NCI-H2081 treated with DMSO at 0.1 percent for 48 hours (cell line): ENCODE data around the gene PCBP3.
"Not testable (repeated sequence)": the region's sequence is repeated elsewhere in the genome, so short reads cannot be mapped to it uniquely, and the experiment has no call there.

Source experiments
- DNase-seq: peaks from one replicate; lab custom pipeline; 2025; lab: John Stamatoyannopoulos, UW

The PCBP3 gene

DNA sequence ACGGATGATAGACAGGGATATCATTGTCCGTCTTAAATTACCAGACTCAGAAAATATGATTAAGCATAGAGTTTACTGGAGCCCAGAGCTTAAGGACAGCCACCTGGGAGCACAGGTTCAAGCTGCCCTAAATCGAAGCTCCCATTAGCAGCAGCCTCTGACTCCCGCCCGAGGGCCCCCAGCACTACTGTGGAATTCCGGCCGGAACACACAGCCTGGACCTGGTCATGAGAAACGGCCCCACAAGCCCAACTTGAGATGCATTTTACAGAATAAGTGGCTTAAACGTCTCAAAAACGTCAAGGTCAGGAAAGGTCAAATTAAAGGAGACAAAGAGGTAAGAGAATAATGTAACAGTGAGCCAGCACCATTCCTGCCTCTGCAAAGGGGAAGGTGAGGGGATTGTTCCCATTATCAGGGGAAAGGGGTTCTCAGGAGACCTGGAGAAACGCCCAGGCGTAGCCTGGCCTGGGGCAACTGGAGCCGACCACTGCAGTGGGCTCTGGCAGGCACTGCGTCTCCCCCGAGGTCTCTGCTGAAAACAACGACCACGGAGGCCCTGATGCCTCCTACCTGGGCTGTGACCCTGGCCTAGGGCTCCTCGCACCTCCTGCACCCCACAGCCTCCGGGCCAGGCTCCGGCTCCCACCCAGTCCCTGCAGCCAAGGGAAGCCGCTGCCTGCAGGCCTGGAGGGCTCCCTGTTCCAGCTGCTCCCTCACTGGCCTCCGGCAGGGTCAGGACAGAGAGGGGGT lies 326.6 kb downstream of the PCBP3 start:
- no peak for DNase-seq

- DNase-seq = no peak
These were observed 327.4 kb downstream of the PCBP3 start for GRCh38 chr21:45970674-45971615.

DNA sequence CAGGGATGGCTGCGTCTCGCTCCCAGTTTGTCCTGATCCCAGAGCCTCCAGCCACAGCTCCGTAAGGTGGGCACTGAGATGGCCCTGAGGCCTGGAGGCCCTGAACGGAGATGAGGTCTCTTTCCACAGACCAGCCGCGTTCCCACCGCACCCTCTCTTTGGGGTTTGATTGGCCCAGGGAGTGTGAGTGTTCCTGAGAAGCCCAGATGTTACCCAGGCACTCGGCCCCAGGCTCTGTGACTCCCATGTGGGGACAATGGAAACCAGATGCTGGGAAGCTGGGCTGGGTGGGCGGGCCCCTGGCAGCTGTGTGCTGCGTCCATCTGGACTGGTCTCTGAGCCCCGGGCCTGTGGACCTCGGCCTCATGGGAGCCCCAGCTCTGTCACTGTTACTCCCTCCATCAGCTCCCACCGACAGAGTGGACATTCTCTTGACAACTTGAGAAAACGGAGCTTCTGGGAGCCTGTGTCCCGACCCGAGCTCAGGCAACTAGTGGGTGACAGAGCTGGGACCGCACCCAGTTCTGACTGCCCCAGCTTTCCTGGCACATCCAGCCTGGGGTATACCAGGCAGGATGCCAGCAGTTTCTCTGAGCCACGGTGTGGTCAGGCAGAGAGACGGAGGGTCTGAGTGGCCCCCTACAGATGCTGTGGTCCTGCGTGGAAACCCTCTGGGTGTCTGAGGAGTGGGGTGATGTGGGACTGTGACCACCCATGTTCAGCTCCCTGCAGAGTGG lies 328.3 kb downstream of the PCBP3 start:
- DNase-seq = no peak

DNA sequence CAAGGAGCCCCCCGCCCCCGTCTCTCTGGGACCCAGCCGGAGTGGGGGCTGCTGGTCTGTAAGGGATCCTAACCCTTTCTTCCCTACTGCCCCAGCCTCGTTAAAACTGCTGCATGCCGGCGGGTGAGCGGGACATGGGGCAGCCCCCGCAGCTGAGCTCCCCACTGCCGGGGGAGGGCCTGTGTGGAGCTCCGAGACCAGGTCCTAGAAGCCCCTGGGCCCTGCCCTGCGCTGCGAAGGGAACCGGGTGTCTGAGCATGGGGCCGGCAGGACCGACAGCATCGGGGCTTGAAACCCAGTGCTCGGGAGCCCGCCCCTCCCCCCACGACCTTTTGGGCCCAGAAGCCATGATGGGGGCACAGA lies 328.8 kb downstream of the PCBP3 start:
- no peak for DNase-seq

DNA sequence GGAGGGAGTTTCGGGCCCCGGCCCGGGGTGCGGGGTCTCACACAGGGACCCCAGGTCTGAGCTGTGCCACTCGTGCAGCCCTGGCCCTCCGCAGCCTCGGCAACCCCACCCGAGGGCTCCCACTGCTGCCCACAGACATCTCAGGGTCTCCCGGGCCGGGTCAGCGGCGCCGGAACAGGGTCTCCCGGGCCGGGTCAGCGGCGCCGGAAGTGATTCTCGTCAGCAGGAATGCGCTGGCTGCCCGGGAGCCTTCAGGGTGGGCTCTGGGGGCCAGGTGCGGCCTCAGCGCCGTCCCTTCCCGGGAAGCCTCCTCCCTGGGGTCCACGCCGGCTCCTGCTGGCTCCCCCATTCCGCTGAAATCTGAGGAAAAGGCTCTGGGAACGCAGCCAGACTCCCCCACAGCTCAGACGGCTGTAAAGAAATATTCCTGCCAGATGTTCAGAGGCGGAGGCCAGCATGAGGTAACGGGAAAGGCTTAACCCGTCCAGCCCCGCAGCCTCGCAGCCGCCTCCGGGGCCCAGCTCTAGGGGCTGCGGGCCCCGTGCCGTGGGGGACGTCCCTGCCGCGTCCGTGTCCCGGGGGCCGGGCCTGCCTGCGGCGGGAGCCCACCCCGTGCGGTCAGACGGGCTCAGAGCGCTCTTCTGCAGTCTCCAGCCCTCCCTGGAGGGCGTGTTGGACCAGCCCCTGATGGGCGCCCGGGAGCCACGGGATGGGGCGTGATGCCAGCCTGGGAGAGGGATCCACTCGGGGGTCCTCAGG lies 329.4 kb downstream of the PCBP3 start:
- no peak for DNase-seq

DNA sequence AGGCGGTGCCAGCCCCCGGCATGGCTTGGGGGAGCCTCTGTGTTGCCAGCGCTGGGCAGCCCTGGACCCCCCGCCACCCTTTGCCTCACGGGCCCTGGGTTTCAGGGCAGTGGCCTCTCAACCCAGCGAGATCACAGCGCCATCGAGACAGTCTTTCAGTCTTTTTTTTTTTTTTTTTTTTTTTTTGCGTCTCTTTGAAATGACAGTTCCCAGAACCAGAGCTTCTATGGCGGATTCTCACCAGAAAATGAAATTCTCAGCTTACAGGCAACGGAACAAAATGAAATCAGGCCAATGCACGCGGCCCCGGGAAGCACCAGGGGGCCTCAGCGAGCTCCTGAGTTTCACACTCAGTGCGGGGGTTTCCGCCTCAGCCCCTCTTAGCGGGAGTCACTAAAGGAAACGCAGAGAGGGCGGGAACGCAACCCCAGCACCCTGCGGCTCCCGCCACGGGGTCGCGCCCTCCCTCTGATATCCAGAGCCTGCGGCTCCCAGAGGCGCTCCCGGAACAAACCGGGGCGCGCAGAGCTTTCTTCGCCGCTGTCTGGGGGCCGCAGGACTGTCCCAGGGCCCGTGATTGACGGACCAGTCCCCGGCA lies 330.0 kb downstream of the PCBP3 start:
- DNase-seq = peak; percentile 6

GRCh38 chr21:45974073-45975019 lies 330.8 kb downstream of the PCBP3 start:
- DNase-seq = no peak

- DNase-seq = no peak
These were observed 331.6 kb downstream of the PCBP3 start for GRCh38 chr21:45975020-45975666.

- not testable (repeated sequence) for DNase-seq
These were observed 332.3 kb downstream of the PCBP3 start for GRCh38 chr21:45975667-45976409.

- no peak for DNase-seq
These were observed 333.3 kb downstream of the PCBP3 start for GRCh38 chr21:45976701-45977311.

GRCh38 chr21:45977396-45977795 lies 333.9 kb downstream of the PCBP3 start:
- no peak for DNase-seq

- no peak for DNase-seq
These were observed 335.7 kb downstream of the PCBP3 start for GRCh38 chr21:45979141-45979631.

GRCh38 chr21:45979651-45980050 lies 336.1 kb downstream of the PCBP3 start:
- DNase-seq = no peak

DNA sequence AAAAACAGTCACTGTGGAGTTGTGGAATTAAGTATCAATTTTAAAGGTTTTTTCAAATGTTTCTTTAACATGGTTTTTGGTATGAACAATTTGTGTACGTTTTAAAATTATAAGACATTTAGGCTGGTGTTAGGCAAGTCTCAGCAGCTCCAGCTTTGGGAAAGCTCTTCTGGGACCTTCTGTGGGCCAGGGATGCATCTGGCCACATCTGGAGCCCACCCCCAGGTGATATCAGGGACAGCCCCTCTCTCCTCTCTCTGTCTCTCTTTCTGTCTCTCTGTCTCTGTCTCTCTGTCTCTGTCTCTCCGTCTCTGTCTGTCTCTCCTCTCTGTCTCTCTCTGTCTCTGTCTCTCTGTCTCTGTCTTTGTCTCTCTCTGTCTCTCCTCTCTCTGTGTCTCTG lies 336.7 kb downstream of the PCBP3 start:
- DNase-seq = no peak

DNA sequence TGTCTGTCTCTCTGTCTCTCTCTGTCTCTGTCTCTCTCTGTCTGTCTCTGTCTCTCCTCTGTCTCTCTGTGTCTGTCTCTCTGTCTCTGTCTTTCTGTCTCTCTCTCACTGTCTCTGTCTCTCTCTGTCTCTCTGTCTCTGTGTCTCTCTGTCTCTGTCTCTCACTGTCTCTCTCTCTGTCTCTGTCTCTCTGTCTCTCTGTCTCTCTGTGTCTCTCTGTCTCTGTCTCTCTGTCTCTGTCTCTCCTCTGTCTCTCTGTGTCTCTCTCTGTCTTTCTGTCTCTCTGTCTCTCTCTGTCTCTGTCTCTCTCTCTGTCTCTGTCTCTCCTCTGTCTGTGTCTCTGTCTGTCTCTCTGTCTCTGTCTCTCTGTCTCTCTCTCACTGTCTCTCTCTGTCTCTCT lies 337.2 kb downstream of the PCBP3 start:
- DNase-seq = no peak

DNA sequence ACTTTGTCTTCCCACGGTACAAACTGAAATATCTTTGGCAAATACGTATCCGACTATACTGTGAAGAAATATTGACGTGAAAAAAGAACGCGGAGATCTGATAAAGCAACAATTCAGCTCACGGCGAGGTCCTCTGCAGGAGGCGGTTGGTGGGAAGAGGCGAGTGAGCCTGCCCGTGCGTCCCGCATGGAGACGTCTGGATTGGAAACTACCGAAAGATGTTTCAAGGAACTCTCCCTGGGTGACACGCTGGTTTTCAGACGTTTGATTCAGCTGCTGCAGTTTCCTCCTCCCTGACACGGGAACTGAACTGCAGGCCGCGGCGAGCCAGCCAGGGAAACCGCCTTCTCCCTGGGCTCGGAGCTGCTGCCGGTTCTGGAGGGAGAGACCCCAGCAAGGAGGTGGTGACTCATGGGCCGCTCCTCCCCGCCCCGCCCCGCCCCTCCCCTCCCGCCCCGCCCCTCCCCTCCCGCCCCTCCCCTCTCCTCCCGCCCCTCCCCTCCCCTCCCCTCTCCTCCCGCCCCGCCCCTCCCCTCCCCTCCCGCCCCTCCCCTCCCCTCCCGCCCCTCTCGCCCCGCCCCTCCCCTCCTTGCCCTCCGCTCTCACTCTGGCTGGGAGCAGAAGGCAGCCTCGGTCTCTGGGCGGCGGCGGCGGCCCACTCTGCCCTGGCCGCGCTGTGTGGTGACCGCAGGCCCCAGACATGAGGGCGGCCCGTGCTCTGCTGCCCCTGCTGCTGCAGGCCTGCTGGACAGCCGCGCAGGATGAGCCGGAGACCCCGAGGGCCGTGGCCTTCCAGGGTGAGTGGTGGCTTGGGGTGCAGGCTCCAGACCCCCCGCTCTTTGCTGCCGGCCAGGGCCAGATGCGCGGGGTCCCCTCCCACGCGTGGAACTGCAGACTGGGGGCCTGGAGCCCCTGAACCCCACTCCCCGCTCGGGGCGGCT lies 337.9 kb downstream of the PCBP3 start, which contains the start of gene COL6A1:
Gene COL6A1 (plus strand): TSS at position 620 of the 941 bp plus-strand sequence. CDS start 81 bp downstream, at position 701.
- DNase-seq = no peak
